HepG2 (cell line): Measurements from ENCODE around the gene KLHL40. TPM values are rescaled to one million over a fixed set of nuclear protein-coding genes. Genes with fewer than 3 reads are reported as not detected.

Experiments
- ATAC-seq: fragments of 200-7000 bp; cut with Tn5 transposase; 3 replicates; pipeline ENCODE4 v1.9.1; 2020; ENCODE audit warnings: mild to moderate bottlenecking, moderate library complexity
- BruUV-seq: library from RNA; stranded (reverse); fragments of 400-500 nt; replicated peaks from 2 replicates; lab custom pipeline; 2021; lab: Mats Ljungman, UMichigan
- CTCF ChIA-PET: fragments of 300-600 bp; formaldehyde crosslinking; extraction: SDS; loops from one replicate; lab custom pipeline; 2021; ENCODE audit warnings: low total read pairs, inconsistent platforms, low intra/inter-chr PET ratio; lab: Yijun Ruan, JAX
- POLR2A ChIA-PET: fragments of 350-600 bp; sonication (Branson Sonifier 250); formaldehyde crosslinking; loops from one replicate; lab custom pipeline; 2020; ENCODE audit warnings: antibody characterized with exemption, inconsistent platforms; lab: Yijun Ruan, JAX
- DNase-seq: peaks from one replicate; pipeline ENCODE4 v3.0.0-alpha.2; 2015; ENCODE audit warnings: low spot score
- FAIRE-seq: peaks from 3 replicates; lab custom pipeline; 2011; peaks lifted over from hg19 to GRCh38; lab: Jason Lieb, UNC
- H2AFZ ChIP-seq: one replicate; pipeline ENCODE4 v1.6.1; 2011; ENCODE audit warnings: low read length, inconsistent platforms
- H3K27ac ChIP-seq: fragments of 300-600 bp; 3 replicates; pipeline ENCODE4 v1.8.0; 2011; ENCODE audit warnings: mixed run types, mild to moderate bottlenecking, mixed read lengths, low read length, inconsistent platforms; ENCODE audit not compliant: insufficient read depth; ENCODE audit errors: extremely low read length
- H3K27me3 ChIP-seq, 2 experiments: fragments of 200-600 bp in 1 of 2; 2 replicates in 1 of 2; 3 replicates in 1 of 2; pipeline versions ENCODE4 v1.6.0 to v1.8.0; 2011; ENCODE audit warnings: low read length in 2 of 2, mild to moderate bottlenecking in 2 of 2, moderate library complexity in 2 of 2, inconsistent platforms in 1 of 2; ENCODE audit not compliant: insufficient read depth in 2 of 2, control insufficient read depth in 1 of 2
- H3K36me3 ChIP-seq, 2 experiments: fragments of 200-600 bp in 1 of 2; replicated peaks in 1 of 2; 2 replicates in 1 of 2; 3 replicates in 1 of 2; pipeline versions ENCODE4 v1.5.1 to v1.8.0; 2011; ENCODE audit warnings: low read length in 2 of 2, inconsistent platforms in 1 of 2; ENCODE audit not compliant: insufficient read depth in 2 of 2, control insufficient read depth in 1 of 2
- H3K4me1 ChIP-seq: 2 replicates; pipeline ENCODE4 v1.5.1; 2012; ENCODE audit warnings: low read length, inconsistent platforms; ENCODE audit not compliant: insufficient read depth
- H3K4me2 ChIP-seq: 2 replicates; pipeline ENCODE4 v1.6.0; 2011; ENCODE audit warnings: low read depth, low read length, inconsistent platforms
- H3K4me3 ChIP-seq, 3 experiments: fragments of 200-600 bp in 1 of 3; sonication (generic), shearing (Covaris generic) in 1 of 3; replicated peaks in 1 of 3; 2 replicates each; pipeline ENCODE4 v1.5.1; 2011 to 2016; ENCODE audit warnings: low read length in 3 of 3, inconsistent platforms in 2 of 3, low read depth in 2 of 3, mild to moderate bottlenecking in 2 of 3, control low read depth in 1 of 3, mixed read lengths in 1 of 3; ENCODE audit not compliant: insufficient read depth in 1 of 3
- H3K79me2 ChIP-seq: one replicate; pipeline ENCODE4 v1.6.1; 2011; ENCODE audit warnings: low read length, inconsistent platforms; ENCODE audit not compliant: insufficient read depth
- H3K9ac ChIP-seq: 2 replicates; pipeline ENCODE4 v1.6.0; 2011; ENCODE audit warnings: mild to moderate bottlenecking, low read depth, low read length, inconsistent platforms; ENCODE audit not compliant: insufficient read depth
- H3K9me3 ChIP-seq: 2 replicates; pipeline ENCODE4 v1.5.1; 2012; ENCODE audit warnings: mild to moderate bottlenecking, low read length
- H4K20me1 ChIP-seq: 2 replicates; pipeline ENCODE4 v1.6.0; 2011; ENCODE audit warnings: inconsistent platforms, mild to moderate bottlenecking, low read length, moderate library complexity; ENCODE audit not compliant: insufficient read depth
- ATRX ChIP-seq: sonication (generic); formaldehyde crosslinking; IDR thresholded peaks from 2 replicates; pipeline ENCODE4 v1.4.0; 2020; ENCODE audit warnings: missing genetic modification reagents, borderline replicate concordance
- CBFB ChIP-seq: sonication (generic); formaldehyde crosslinking; IDR thresholded peaks from 2 replicates; pipeline ENCODE4 v1.4.0; 2020; ENCODE audit warnings: missing genetic modification reagents
- CBX1 ChIP-seq: IDR thresholded peaks from one replicate; pipeline ENCODE4 v1.6.1; 2016; ENCODE audit warnings: antibody characterized with exemption, low read depth
- CBX2 ChIP-seq, 2 experiments: fragments of 200-600 bp in 1 of 2; sonication (generic); formaldehyde crosslinking in 1 of 2; IDR thresholded peaks; 2 replicates each; pipeline versions ENCODE4 v1.7.0 to v1.8.1; 2018 to 2022; ENCODE audit warnings: low read depth in 2 of 2, low read length in 1 of 2, mild to moderate bottlenecking in 1 of 2, missing genetic modification reagents in 1 of 2
- MYC ChIP-seq: sonication (generic); formaldehyde crosslinking; IDR thresholded peaks from 2 replicates; pipeline ENCODE4 v1.9.0; 2021; ENCODE audit warnings: missing genetic modification reagents, borderline replicate concordance
- PLRG1 ChIP-seq: fragments of 450-650 bp; conservative IDR thresholded peaks from 2 replicates; pipeline ENCODE4 v1.6.1; 2016
- PRPF4 ChIP-seq: fragments of 200-400 bp; formaldehyde crosslinking; IDR thresholded peaks from 2 replicates; pipeline ENCODE4 v1.6.1; 2016; ENCODE audit warnings: low read length, low read depth; ENCODE audit not compliant: poor library complexity, severe bottlenecking
- SMAD1 ChIP-seq: sonication (generic); formaldehyde crosslinking; IDR thresholded peaks from 2 replicates; pipeline ENCODE4 v1.4.0; 2020; ENCODE audit warnings: missing genetic modification reagents, low read depth, mild to moderate bottlenecking, borderline replicate concordance
- ZFAT ChIP-seq: sonication (generic); formaldehyde crosslinking; conservative IDR thresholded peaks from 2 replicates; pipeline ENCODE4 v1.8.1; 2023; ENCODE audit warnings: missing genetic modification reagents, inconsistent platforms
- ZFX ChIP-seq: sonication (generic); formaldehyde crosslinking; IDR thresholded peaks from 2 replicates; pipeline ENCODE4 v1.4.0; 2020; ENCODE audit warnings: mild to moderate bottlenecking, low read depth, missing genetic modification reagents, moderate library complexity
- ZKSCAN1 ChIP-seq: fragments of 150-350 bp; IDR thresholded peaks from 2 replicates; pipeline ENCODE4 v1.6.1; 2014; ENCODE audit warnings: low read length
- ZNF264 ChIP-seq: sonication (generic); formaldehyde crosslinking; IDR thresholded peaks from 2 replicates; pipeline ENCODE4 v1.4.0; 2020; ENCODE audit warnings: missing genetic modification reagents
- ZNF274 ChIP-seq: sonication (generic); formaldehyde crosslinking; IDR thresholded peaks from 2 replicates; pipeline ENCODE4 v1.5.1; 2020; ENCODE audit warnings: mild to moderate bottlenecking, missing genetic modification reagents
- ZNF317 ChIP-seq: sonication (generic); formaldehyde crosslinking; IDR thresholded peaks from 2 replicates; pipeline ENCODE4 v1.5.0; 2020; ENCODE audit warnings: mild to moderate bottlenecking, missing genetic modification reagents
- ZSCAN30 ChIP-seq: sonication (generic); formaldehyde crosslinking; IDR thresholded peaks from 2 replicates; pipeline ENCODE4 v1.5.0; 2020; ENCODE audit warnings: mild to moderate bottlenecking, missing genetic modification reagents
- WGBS: methylation state at CpG from one replicate; pipeline ENCODE4 v1.1.6; 2017; ENCODE audit warnings: low lambda C conversion rate; 5-methylcytosine and 5-hydroxymethylcytosine counted together
- in situ Hi-C: cut with HindIII; loops from 2 replicates; pipeline ENCODE4 v1.10.0; 2017; ENCODE audit warnings: low pct_unique_long_range_greater_than_20kb; ENCODE audit not compliant: extremely low pct_ligation_motif_present
- intact Hi-C: fragments of 100-400 bp; cut with micrococcal nuclease; formaldehyde crosslinking; loops from one replicate; pipeline ENCODE4 v1.10.0; 2022; ENCODE audit not compliant: unreplicated experiment
- polyA plus RNA-seq, 8 experiments: library from polyadenylated mRNA; depleted of rRNA in 3 of 8; stranded (reverse) in 7 of 8; unstranded in 1 of 8; fragments of >200 nt; fragmentation: Illumina TruSeq in 4 of 8; extraction: Trizol in 4 of 8; gene quantifications; 2 replicates each; pipeline versions ENCODE4 v1.2.1 to v1.2.3, GENCODE V29; 2011 to 2016; ENCODE audit warnings: low read depth in 4 of 8, missing spikeins in 1 of 8, mixed read lengths in 1 of 8; ENCODE audit not compliant: insufficient read depth in 1 of 8
- total RNA-seq, 5 experiments: library from RNA; depleted of rRNA; stranded (reverse); fragments of >200 nt; fragmentation: Illumina TruSeq; extraction: Trizol; gene quantifications; 2 replicates each; pipeline ENCODE4 v1.2.3, GENCODE V29; 2016; ENCODE audit warnings: low read depth in 1 of 5
- TF ChIP-seq, protein P1 (sequence below): sonication (generic); formaldehyde crosslinking; conservative IDR thresholded peaks from 2 replicates; pipeline ENCODE4 v1.8.0; 2022; ENCODE audit warnings: mild to moderate bottlenecking, moderate library complexity, missing genetic modification reagents
- TF ChIP-seq, protein P2 (sequence below): sonication (generic); formaldehyde crosslinking; IDR thresholded peaks from 2 replicates; pipeline ENCODE4 v1.4.0; 2020; ENCODE audit warnings: missing genetic modification reagents
- TF ChIP-seq, protein P3 (sequence below): fragments of 450-650 bp; IDR thresholded peaks from 2 replicates; pipeline ENCODE4 v1.6.1; 2017

Gene KLHL40
- total and polyA plus RNA-seq, 2 of the 13 experiments (the other 11 are each of a cell fraction or from before 2014, with no cell fraction given) = not detected

DNA sequence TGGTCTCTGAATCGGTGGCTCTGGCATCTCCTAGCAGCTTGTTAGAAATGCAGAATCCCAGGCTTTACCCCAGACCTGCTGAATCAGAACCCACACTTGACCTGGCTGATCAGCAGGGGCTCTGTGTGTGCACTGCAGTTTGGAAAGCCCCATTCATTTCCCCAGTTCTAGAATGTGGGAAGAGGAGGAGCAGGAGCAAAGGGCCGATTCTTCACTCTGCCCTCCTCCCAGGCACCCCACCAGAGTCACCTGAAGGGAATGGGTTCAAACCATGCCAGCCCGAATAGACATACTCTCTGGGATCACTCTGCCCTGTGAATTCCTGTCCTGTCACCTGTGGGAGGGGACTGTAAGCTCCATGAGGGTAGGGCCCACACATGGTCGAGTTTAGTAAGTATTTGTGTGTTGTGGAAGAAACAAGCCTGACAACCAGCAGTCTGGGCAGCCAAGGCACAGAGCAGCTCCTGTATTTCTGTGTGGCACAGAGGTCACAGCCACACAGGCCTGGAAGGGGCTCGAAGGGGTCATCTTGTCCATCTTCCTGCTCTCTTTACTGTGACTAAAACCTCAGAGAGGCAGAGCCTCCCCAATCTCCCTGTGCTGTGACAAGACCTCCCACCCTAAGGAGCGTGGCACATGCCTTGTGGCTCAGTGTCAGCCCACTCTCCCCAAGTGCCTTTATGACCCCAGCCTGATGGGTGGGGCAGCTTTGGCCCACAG lies 46.3 kb downstream of the KLHL40 start (continued):
- TF ChIP-seq, protein P1, sequence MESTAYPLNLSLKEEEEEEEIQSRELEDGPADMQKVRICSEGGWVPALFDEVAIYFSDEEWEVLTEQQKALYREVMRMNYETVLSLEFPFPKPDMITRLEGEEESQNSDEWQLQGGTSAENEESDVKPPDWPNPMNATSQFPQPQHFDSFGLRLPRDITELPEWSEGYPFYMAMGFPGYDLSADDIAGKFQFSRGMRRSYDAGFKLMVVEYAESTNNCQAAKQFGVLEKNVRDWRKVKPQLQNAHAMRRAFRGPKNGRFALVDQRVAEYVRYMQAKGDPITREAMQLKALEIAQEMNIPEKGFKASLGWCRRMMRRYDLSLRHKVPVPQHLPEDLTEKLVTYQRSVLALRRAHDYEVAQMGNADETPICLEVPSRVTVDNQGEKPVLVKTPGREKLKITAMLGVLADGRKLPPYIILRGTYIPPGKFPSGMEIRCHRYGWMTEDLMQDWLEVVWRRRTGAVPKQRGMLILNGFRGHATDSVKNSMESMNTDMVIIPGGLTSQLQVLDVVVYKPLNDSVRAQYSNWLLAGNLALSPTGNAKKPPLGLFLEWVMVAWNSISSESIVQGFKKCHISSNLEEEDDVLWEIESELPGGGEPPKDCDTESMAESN (CRISPR knock-in tag) = peak; percentile 82
- 0 out of 2 replicates have a peak, but pooled peaks have one; percentile 17 for TF ChIP-seq ZNF274

DNA sequence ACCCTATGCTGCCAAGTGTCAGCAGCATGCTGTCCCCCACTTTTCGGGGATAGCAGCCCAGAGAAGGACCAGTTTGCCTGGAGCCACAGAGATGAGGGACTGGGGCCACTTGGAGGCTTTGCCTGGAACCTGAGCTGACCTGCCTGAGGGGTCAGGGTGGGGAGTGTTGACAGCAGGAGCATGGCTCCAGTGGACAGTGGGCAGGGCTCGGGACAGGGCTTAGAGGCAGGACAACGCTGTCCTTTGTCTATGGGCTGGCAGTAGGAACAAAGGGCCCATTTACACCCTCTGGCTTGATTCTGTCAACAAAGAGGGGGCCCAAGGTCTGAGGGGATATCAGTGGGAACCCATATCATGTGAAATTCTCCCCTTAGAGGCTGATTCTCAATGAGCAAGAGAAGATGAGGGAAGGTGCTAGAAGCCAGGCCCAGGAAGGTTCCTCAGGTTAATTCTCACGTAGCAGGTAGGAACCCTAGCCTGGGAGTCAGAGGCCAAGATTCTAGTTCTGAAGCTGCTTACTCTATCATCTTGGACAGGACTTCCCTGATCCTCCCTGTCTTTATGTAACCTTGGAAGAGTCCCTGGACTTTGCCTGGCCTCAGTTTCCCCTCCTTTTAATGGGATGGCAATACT lies 47.0 kb downstream of the KLHL40 start:
- H3K36me3 ChIP-seq = no peaks in the 10 kb centered on the region
- H4K20me1 ChIP-seq = no peaks in the 10 kb centered on the region
- CTCF ChIA-PET = interaction anchor here (1.2 to 1.5 kb wide), 2 partner anchors 12 to 98 kb away, joined by 5 read pairs; no protein-coding TSS in a partner anchor
- FAIRE-seq = peak; percentile 97
- peak overlapping the region in 1 of 3 experiments; percentile 22; a peak in 2 of 6 replicates for H3K4me3 ChIP-seq
- ATAC-seq = peak; percentile 97
- peak overlapping the region; percentile 97 for H3K27ac ChIP-seq
- no peaks in the 10 kb centered on the region for H3K9me3 ChIP-seq
- H3K79me2 ChIP-seq = no peaks in the 10 kb centered on the region
- peak overlapping the region; percentile 78 for H3K9ac ChIP-seq
- 23% methylated on average over 4 of the region's 4 CpGs for WGBS
- in situ Hi-C loops = no loop called here
- intact Hi-C loops = loop anchor here (1.0 to 5.0 kb wide), 3 partner anchors 12 to 130 kb away; partner anchors contain the start of genes NKTR and ZBTB47
- peaks cover 64% of the 10 kb centered on the region for H3K4me1 ChIP-seq
- peak; percentile 96 for DNase-seq
- no peak overlapping the region for H2AFZ ChIP-seq
- no TSS peak for BruUV-seq
- peak overlapping the region; percentile 68 for H3K4me2 ChIP-seq
- H3K27me3 ChIP-seq = no peaks in the 10 kb centered on the region
- POLR2A ChIA-PET = interaction anchor here (1.0 to 2.7 kb wide), 11 partner anchors 8 to 132 kb away, joined by 3 to 18 read pairs (median 5); partner anchors contain the start of genes HIGD1A and NKTR
- no peak for TF ChIP-seq ZNF317 (CRISPR knock-in tag)
- no peak for TF ChIP-seq PLRG1
- TF ChIP-seq MYC = peak; percentile 57; the same call in 1 of the 2 replicates
- TF ChIP-seq ZFX (CRISPR knock-in tag) = no peak; the same call in 1 of the 2 replicates
- TF ChIP-seq ZNF264 = peak; percentile 67; the same call in 1 of the 2 replicates
- TF ChIP-seq, protein P2, sequence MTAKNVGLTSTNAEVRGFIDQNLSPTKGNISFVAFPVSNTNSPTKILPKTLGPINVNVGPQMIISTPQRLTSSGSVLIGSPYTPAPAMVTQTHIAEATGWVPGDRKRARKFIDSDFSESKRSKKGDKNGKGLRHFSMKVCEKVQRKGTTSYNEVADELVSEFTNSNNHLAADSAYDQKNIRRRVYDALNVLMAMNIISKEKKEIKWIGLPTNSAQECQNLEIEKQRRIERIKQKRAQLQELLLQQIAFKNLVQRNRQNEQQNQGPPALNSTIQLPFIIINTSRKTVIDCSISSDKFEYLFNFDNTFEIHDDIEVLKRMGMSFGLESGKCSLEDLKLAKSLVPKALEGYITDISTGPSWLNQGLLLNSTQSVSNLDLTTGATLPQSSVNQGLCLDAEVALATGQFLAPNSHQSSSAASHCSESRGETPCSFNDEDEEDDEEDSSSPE (CRISPR knock-in tag) = no peak; the same call in 1 of the 2 replicates
- TF ChIP-seq CBX1 = no peak
- no peak for TF ChIP-seq ATRX (CRISPR knock-in tag)
- TF ChIP-seq ZFAT (CRISPR knock-in tag) = no peak
- no peak for TF ChIP-seq PRPF4
- TF ChIP-seq ZKSCAN1 = no peak
- TF ChIP-seq, protein P3, sequence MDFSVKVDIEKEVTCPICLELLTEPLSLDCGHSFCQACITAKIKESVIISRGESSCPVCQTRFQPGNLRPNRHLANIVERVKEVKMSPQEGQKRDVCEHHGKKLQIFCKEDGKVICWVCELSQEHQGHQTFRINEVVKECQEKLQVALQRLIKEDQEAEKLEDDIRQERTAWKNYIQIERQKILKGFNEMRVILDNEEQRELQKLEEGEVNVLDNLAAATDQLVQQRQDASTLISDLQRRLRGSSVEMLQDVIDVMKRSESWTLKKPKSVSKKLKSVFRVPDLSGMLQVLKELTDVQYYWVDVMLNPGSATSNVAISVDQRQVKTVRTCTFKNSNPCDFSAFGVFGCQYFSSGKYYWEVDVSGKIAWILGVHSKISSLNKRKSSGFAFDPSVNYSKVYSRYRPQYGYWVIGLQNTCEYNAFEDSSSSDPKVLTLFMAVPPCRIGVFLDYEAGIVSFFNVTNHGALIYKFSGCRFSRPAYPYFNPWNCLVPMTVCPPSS = no peak
- no peak for TF ChIP-seq ZSCAN30
- no peak for TF ChIP-seq SMAD1 (CRISPR knock-in tag)
- 0 out of 2 replicates have a peak, but pooled peaks have one; percentile 28 for TF ChIP-seq CBFB (CRISPR knock-in tag)
- no peak for TF ChIP-seq CBX2 (IDR thresholded peaks at IDR 0.05; ENCODE audit: low read depth, low read length)
- TF ChIP-seq CBX2 (CRISPR knock-in tag; IDR thresholded peaks at IDR 0.05; ENCODE audit: low read depth) = no peak
